ENCODE results near the gene CHST1. TPM values are rescaled to one million over a fixed set of nuclear protein-coding genes. Genes with fewer than 3 reads are reported as not detected.

Gene CHST1
- total RNA-seq, 2 donors from 2014 or later, result 0.54 to 0.58 TPM

DNA sequence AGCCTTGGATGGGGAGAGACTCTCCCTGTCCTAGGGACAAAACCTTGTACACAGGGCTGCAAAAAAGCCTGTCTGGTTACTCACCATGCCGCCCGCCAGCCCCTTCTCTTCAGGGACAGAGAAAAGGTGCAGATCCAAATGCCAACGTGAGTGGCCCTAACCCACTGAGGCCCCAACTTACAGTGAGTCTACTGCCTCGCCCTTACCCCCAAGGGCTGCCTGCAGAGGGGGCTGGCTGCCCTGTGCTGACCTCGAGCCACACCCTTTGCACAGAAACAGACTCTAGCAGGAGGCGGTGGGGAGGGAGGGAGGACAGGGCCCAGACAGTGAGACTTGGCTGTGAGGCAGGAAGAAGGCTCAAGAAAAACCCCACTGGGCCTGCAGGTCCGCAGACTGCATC is 13.6 kb upstream of the CHST1 start:
- Histone ChIP-seq H3K27me3 (no peaks in the 10 kb centered on the region), H3K36me3 (no peaks in the 10 kb centered on the region), H3K27ac (no peak overlapping the region), H3K9ac (ENCODE audit: low read depth in 2 of 2, low read length in 2 of 2) (no peak overlapping the region), H3K4me1 (no peaks in the 10 kb centered on the region), H3K4me3 (no peak overlapping the region), H3K9me3 (no peaks in the 10 kb centered on the region)
- intact Hi-C loops (cut with DNase I), result no loop called here
- no peak for DNase-seq
- TF ChIP-seq, protein P1, sequence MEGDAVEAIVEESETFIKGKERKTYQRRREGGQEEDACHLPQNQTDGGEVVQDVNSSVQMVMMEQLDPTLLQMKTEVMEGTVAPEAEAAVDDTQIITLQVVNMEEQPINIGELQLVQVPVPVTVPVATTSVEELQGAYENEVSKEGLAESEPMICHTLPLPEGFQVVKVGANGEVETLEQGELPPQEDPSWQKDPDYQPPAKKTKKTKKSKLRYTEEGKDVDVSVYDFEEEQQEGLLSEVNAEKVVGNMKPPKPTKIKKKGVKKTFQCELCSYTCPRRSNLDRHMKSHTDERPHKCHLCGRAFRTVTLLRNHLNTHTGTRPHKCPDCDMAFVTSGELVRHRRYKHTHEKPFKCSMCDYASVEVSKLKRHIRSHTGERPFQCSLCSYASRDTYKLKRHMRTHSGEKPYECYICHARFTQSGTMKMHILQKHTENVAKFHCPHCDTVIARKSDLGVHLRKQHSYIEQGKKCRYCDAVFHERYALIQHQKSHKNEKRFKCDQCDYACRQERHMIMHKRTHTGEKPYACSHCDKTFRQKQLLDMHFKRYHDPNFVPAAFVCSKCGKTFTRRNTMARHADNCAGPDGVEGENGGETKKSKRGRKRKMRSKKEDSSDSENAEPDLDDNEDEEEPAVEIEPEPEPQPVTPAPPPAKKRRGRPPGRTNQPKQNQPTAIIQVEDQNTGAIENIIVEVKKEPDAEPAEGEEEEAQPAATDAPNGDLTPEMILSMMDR (IDR thresholded peaks at IDR 0.05), result no peak

DNA sequence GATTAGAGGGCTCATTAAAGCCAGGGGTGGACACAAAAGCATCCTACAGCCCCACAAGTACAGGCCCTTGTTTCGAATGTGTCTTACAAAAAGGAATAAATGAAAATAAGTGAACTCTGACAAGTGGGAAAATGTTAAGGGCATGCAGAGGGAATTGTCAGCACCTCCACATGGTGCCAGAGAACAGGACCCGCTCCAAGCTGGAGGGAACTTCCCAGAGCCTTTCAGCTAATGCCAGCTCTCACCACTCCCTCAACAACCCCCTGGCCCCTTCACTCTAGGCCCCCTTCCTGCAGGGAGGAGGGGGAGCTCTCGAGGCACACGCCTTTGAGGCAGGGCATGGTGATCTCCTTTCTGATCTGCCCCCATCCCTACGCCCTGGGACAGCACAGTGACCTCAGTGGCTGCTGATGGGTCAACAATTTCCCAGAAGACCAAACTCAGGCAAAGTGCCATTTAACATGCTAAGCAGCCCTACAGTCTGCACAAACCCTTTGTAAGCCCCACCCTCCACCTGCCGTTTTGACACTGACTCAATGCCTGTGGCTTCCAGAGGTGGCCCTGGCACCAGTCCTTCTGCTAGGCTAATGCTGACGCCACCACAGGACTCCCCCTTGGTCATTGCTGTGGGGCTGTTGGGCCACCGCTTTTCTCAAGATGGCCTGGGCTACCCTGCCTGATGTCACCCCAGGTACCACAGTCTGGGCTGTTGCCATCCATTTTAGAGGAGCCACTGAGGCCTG is 12.5 kb upstream of the CHST1 start:
- TF ChIP-seq, protein P1 (IDR thresholded peaks at IDR 0.05), result no peak
- intact Hi-C loops (cut with DNase I), result no loop called here
- Histone ChIP-seq H3K27ac (no peak overlapping the region), H3K9ac (ENCODE audit: low read depth in 2 of 2, low read length in 2 of 2) (no peak overlapping the region), H3K4me1 (no peaks in the 10 kb centered on the region), H3K4me3 (no peak overlapping the region), H3K9me3 (no peaks in the 10 kb centered on the region), H3K36me3 (no peaks in the 10 kb centered on the region), H3K27me3 (no peaks in the 10 kb centered on the region)
- DNase-seq, result no peak

DNA sequence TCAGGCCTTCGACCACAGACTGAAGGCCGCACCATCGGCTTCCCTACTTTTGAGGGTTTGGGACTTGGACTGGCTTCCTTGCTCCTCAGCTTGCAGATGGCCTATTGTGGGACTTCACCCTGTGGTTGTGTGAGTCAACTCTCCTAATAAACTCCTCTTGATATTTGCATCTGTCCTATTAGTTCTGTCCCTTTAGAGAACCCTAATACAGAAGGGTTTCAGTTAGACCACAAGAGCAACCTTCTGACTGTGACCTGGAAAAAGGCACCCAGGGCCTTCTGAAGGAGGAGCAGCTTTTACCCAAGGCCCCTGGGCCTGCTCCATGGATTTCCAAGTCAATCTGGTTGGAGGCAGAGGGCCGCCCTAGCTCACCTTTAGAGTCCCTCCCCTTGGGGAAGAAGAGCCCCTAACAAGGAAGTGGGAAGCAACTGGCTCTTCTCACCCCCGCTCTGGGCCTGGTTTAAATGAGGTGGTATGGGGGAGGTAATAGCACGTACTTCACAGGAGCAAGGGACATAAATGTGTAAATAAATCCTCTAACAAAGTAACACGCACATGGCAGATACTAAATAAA is 11.2 kb upstream of the CHST1 start:
- no peak overlapping the region for H3K4me3 ChIP-seq
- DNase-seq, result no peak
- no peak overlapping the region for H3K27ac ChIP-seq
- H3K9me3 ChIP-seq, result no peaks in the 10 kb centered on the region
- H3K9ac ChIP-seq (ENCODE audit: low read depth in 2 of 2, low read length in 2 of 2), result no peak overlapping the region
- TF ChIP-seq, protein P1 (IDR thresholded peaks at IDR 0.05), result no peak
- no peaks in the 10 kb centered on the region for H3K27me3 ChIP-seq
- intact Hi-C loops (cut with DNase I), result no loop called here
- no peaks in the 10 kb centered on the region for H3K36me3 ChIP-seq
- H3K4me1 ChIP-seq, result no peaks in the 10 kb centered on the region

DNA sequence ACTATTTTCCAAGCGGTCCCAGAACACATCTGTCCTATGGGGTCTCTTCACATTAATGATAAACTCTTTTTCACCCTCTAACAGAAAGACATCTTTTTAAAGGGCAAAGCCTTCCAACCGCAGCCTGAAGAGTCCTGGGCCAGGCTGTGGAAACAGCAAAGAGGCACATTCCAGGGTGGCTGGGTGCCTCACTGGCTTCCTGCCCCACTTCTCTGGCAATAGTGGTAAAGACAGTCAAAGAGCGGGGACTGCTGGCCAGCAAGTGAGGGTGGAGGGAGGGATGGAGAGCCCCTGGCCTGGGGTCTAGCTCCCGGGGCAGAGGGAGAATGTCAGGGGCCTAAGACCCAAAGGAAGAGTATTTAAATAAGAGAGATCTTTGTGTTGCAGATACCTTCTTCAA is 10.2 kb upstream of the CHST1 start:
- TF ChIP-seq, protein P1 (IDR thresholded peaks at IDR 0.05), result no peak

DNA sequence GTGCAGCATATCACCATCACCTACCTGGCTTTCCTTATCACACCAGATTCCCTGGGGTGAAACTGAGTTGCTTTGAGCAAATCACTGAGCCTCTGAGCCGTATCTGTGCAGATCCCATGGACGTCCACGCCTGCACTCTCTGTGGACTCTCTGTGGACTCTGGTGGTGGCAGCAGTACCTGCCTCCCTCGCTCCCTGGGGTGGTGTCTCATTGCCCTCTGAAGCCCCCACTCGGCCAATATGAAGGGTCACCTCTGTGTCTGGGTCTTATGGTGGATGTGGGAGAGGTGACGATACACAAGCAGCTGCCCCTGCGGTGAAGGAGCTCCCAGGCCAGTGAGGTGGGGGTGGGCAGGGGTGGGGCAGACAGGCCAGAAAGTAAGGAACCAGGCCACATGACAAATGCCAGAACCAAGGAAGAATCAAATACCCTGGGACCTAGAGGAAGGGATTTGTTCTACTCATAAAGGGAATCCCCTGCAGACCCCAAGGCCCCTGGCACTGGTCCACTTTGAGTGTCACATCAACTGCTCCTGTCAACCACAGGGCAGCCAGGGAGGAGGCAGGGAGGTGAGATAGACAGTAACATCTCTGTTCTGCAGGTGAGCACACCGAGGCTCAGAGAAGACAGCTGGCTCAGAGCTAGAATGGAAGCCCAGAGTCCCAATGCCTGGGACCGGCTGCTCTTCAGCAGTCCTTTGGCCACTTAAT is 9.2 kb upstream of the CHST1 start:
- Histone ChIP-seq H3K27ac (no peak overlapping the region), H3K9ac (ENCODE audit: low read depth in 2 of 2, low read length in 2 of 2) (no peak overlapping the region), H3K4me1 (no peaks in the 10 kb centered on the region), H3K36me3 (no peaks in the 10 kb centered on the region), H3K27me3 (no peaks in the 10 kb centered on the region), H3K9me3 (no peaks in the 10 kb centered on the region), H3K4me3 (no peak overlapping the region)
- TF ChIP-seq, protein P1 (IDR thresholded peaks at IDR 0.05), result no peak
- no peak for DNase-seq
- intact Hi-C loops (cut with DNase I), result no loop called here

More for the DNA sequence above, 10.2 kb upstream of the CHST1 start:
- intact Hi-C loops (cut with DNase I), result no loop called here
- no peak overlapping the region for H3K27ac ChIP-seq
- no peaks in the 10 kb centered on the region for H3K27me3 ChIP-seq
- no peaks in the 10 kb centered on the region for H3K4me1 ChIP-seq
- H3K9me3 ChIP-seq, result no peaks in the 10 kb centered on the region
- H3K9ac ChIP-seq (ENCODE audit: low read depth in 2 of 2, low read length in 2 of 2), result no peak overlapping the region
- H3K4me3 ChIP-seq, result no peak overlapping the region
- no peak for DNase-seq
- no peaks in the 10 kb centered on the region for H3K36me3 ChIP-seq

All from colonic mucosa (tissue), 4 donors.